ENCODE results near the gene MRPL2. TPM values are rescaled to one million over a fixed set of nuclear protein-coding genes. Genes with fewer than 3 reads are reported as not detected.

Gene MRPL2
- total RNA-seq, 1 donor from 2014 or later = 50.5 TPM

DNA sequence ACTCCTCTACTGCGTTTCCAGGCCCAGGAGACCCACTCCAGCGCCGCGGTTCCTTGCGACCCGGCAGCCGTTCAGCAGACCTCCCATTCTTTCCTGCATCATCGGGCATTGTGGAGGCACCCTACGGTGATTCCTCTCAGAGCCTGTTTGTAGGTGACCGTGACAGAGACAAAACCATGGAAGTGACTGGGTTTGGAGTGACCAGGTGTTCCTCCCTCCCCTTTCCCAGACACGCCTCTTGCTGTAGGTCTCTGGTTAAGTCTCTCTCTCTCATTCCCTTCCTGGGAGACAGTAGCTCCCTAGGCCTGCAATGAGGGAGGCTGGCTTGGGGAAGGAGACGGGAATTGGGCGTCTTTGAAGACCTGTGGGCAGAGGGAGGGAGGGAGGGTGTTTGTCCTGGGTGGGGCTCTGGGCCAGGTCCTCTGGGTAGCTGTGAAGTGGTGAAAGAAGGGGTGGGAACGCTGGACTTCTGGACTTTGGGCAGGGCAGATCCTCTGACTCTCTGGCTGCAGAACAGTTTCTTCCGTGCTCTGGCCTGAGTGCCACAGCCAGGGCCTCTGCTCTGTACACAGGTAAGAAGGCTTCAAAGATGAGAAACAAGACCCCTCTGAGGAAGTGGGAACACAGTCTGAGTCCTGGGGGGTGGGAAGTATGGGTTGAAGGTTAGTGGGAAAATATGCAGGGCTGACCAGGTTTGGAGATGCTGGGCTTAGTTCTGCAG lies 960 bp upstream of the MRPL2 start:
- H3K36me3 Mint-ChIP-seq (ENCODE audit: unreplicated experiment) = no peaks in the 10 kb centered on the region
- DNase-seq = no peak
- H3K4me1 Mint-ChIP-seq (ENCODE audit: low read depth, unreplicated experiment) = peaks cover 9% of the 10 kb centered on the region
- H3K4me3 Mint-ChIP-seq (ENCODE audit: unreplicated experiment) = peak overlapping the region; percentile 94
- H3K9me3 Mint-ChIP-seq (ENCODE audit: unreplicated experiment) = peaks cover 14% of the 10 kb centered on the region
- TF ChIP-seq, protein P1, sequence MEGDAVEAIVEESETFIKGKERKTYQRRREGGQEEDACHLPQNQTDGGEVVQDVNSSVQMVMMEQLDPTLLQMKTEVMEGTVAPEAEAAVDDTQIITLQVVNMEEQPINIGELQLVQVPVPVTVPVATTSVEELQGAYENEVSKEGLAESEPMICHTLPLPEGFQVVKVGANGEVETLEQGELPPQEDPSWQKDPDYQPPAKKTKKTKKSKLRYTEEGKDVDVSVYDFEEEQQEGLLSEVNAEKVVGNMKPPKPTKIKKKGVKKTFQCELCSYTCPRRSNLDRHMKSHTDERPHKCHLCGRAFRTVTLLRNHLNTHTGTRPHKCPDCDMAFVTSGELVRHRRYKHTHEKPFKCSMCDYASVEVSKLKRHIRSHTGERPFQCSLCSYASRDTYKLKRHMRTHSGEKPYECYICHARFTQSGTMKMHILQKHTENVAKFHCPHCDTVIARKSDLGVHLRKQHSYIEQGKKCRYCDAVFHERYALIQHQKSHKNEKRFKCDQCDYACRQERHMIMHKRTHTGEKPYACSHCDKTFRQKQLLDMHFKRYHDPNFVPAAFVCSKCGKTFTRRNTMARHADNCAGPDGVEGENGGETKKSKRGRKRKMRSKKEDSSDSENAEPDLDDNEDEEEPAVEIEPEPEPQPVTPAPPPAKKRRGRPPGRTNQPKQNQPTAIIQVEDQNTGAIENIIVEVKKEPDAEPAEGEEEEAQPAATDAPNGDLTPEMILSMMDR (IDR thresholded peaks at IDR 0.05; ENCODE audit: partially characterized antibody, unreplicated experiment) = no peak
- H3K27me3 Mint-ChIP-seq (ENCODE audit: unreplicated experiment) = no peaks in the 10 kb centered on the region
- H3K27ac Mint-ChIP-seq (ENCODE audit: unreplicated experiment) = peak overlapping the region; percentile 95

DNA sequence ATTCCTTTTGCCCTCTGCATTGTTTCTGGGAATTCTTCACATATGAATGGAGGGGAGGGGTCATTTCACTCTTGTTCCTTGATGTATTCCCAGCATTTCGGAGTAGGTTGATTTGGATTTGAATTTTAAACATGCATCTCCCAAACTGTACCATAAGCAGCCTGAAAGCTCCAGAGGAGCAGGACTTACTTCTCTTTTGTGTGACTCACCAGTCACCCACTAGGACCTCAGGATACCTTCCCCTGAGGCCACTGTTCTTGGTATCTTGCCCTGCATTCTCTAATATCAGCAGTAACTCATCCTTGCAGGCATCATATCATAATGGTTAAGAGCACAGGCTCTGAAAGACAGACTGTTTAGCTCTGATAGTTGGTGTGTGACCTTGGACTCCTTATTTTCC lies 703 bp downstream of the MRPL2 start:
- Mint-ChIP-seq H3K9me3 (ENCODE audit: unreplicated experiment) (peaks cover 15% of the 10 kb centered on the region), H3K27me3 (ENCODE audit: unreplicated experiment) (no peaks in the 10 kb centered on the region), H3K4me1 (ENCODE audit: low read depth, unreplicated experiment) (peaks cover 9% of the 10 kb centered on the region), H3K27ac (ENCODE audit: unreplicated experiment) (peak overlapping the region; percentile 48), H3K36me3 (ENCODE audit: unreplicated experiment) (no peaks in the 10 kb centered on the region), H3K4me3 (ENCODE audit: unreplicated experiment) (peak overlapping the region; percentile 94)
- DNase-seq = no peak
- TF ChIP-seq, protein P1 (IDR thresholded peaks at IDR 0.05; ENCODE audit: partially characterized antibody, unreplicated experiment) = no peak

GRCh38 chr6:43055966-43056365 lies 3.3 kb downstream of the MRPL2 start:
- no peak overlapping the region for H3K4me3 Mint-ChIP-seq (ENCODE audit: unreplicated experiment)
- H3K27ac Mint-ChIP-seq (ENCODE audit: unreplicated experiment) = no peak overlapping the region
- TF ChIP-seq, protein P1 (IDR thresholded peaks at IDR 0.05; ENCODE audit: partially characterized antibody, unreplicated experiment) = no peak
- peaks cover 23% of the 10 kb centered on the region for H3K4me1 Mint-ChIP-seq (ENCODE audit: low read depth, unreplicated experiment)
- H3K9me3 Mint-ChIP-seq (ENCODE audit: unreplicated experiment) = peaks cover 18% of the 10 kb centered on the region
- peaks cover 5% of the 10 kb centered on the region for H3K36me3 Mint-ChIP-seq (ENCODE audit: unreplicated experiment)
- H3K27me3 Mint-ChIP-seq (ENCODE audit: unreplicated experiment) = peaks cover 6% of the 10 kb centered on the region
- no peak for DNase-seq

DNA sequence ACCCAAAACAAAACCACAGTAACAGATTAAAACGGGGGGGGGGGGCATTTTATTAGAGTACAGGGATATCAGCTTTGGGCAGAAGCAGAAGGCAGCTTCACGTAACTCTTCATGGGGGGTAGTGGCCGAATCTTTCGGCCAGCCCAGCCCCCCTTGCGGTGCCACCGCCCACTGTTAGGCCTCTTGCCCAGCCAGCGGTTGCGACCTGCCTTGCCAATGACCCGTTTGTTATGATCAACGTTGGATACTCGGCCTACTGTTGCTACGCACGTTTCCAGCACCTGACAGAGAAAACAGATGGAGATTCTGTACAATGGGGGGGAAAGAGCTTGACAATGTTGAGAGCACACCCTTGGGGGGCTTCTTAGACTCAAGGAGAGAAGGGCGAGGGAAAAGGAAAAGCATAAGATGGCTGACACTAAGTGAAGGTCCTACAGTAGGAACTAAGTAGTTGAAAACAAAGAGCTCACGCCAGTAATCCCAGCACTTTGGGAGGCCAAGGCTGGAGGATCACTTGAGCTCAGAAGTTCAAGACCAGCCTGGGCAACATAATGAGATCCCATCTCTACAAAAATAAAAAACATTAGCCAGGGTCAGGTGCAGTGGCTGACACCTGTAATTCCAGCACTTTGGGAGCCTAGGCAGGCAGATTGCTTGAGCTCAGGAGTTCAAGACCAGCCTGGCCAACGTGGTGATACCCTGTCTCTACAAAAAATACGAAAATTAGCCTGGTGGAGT lies 4.9 kb downstream of the MRPL2 start:
- Mint-ChIP-seq H3K36me3 (ENCODE audit: unreplicated experiment) (peaks cover 9% of the 10 kb centered on the region), H3K27me3 (ENCODE audit: unreplicated experiment) (peaks cover 8% of the 10 kb centered on the region), H3K4me3 (ENCODE audit: unreplicated experiment) (peak overlapping the region; percentile 100), H3K4me1 (ENCODE audit: low read depth, unreplicated experiment) (peaks cover 20% of the 10 kb centered on the region), H3K27ac (ENCODE audit: unreplicated experiment) (peak overlapping the region; percentile 77), H3K9me3 (ENCODE audit: unreplicated experiment) (peaks cover 15% of the 10 kb centered on the region)
- TF ChIP-seq, protein P1 (IDR thresholded peaks at IDR 0.05; ENCODE audit: partially characterized antibody, unreplicated experiment) = no peak
- DNase-seq = no peak

Data from glutamatergic neuron (in vitro differentiated cells).